Lower leg skin (tissue), 4 donors: ENCODE measurements around the gene SLX4IP. TPM values are rescaled to one million over a fixed set of nuclear protein-coding genes. Genes with fewer than 3 reads are reported as not detected.

Source experiments
- DNase-seq, 2 donors: peaks; one replicate each; pipeline ENCODE4 v3.0.0-alpha.2; 2019; ENCODE audit warnings: low spot score in 2 of 2
- H3K4me3 ChIP-seq: fragments of 200-600 bp; sonication (generic); 2 replicates; pipeline ENCODE4 v1.5.1; 2017; ENCODE audit warnings: mild to moderate bottlenecking, low read depth; ENCODE audit not compliant: poor library complexity, severe bottlenecking
- POLR2A ChIP-seq, 2 donors: fragments of 450-650 bp; IDR thresholded peaks; one replicate each; pipeline ENCODE4 v1.6.1; 2016 to 2017; ENCODE audit warnings: antibody characterized with exemption in 2 of 2, mild to moderate bottlenecking in 1 of 2, moderate library complexity in 1 of 2
- WGBS, 2 donors: methylation state at CpG; one replicate each; pipeline ENCODE4 v1.1.5; 2018; 5-methylcytosine and 5-hydroxymethylcytosine counted together
- intact Hi-C: fragments of 100-400 bp; cut with DNase I; formaldehyde crosslinking; loops from one replicate; pipeline ENCODE4 v1.15.0; 2023; ENCODE audit warnings: low total_unique reads
- total RNA-seq, 4 donors: library from RNA; depleted of rRNA; stranded (reverse); fragments of >200 nt; gene quantifications; one replicate each; pipeline ENCODE4 v1.1.0, GENCODE V29; 2016
- TF ChIP-seq, protein P1 (sequence below), 3 donors: fragments of 450-650 bp; IDR thresholded peaks; one replicate each; pipeline ENCODE4 v1.5.1; 2016; ENCODE audit warnings: antibody characterized with exemption in 3 of 3, mild to moderate bottlenecking in 3 of 3, moderate library complexity in 2 of 3

SLX4IP gene
- total RNA-seq, 4 donors from 2014 or later: 3.0 to 4.0 (median 3.7) TPM

DNA sequence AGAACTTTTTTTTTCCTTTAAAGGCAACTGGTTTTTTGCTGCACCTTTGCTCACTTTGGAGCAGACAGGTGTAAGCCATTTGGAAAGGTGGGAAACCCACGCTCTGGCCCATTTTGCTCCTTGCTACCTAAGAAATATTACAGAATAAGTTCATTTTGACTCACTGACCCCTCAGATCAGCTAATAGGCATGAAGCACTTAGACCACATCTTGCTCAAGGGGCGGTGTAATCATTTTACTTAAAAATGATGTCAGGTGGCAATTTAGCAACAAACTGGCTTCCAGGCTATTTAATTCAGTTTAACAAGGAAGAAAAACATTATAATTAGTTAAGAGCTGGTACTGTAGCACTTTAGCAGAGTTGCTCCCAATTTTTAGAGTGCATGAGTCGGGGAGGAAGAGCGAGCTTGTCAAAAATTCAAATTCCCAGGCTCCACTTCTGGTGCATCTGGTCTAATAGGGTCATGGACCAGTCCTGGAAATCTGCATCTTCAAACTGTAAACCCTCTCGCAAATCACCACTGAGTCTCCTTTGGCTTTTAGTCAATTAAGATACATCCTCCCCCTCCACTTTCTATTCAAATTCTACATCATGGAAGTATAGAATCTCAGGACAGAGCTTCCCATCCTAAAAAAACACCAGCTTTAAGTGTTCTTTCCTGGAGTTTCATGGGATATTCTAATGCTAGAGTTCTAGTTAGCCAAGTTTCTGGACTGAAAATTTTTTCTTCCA lies 200.5 kb downstream of the SLX4IP start:
- 83 to 84% methylated on average over 5 of the region's 5 CpGs for WGBS, 2 donors
- no peak for DNase-seq
- intact Hi-C loops: no loop called here
- H3K4me3 ChIP-seq: no peak overlapping the region
- TF ChIP-seq POLR2A (IDR thresholded peaks at IDR 0.05): no peak
- TF ChIP-seq, protein P1, sequence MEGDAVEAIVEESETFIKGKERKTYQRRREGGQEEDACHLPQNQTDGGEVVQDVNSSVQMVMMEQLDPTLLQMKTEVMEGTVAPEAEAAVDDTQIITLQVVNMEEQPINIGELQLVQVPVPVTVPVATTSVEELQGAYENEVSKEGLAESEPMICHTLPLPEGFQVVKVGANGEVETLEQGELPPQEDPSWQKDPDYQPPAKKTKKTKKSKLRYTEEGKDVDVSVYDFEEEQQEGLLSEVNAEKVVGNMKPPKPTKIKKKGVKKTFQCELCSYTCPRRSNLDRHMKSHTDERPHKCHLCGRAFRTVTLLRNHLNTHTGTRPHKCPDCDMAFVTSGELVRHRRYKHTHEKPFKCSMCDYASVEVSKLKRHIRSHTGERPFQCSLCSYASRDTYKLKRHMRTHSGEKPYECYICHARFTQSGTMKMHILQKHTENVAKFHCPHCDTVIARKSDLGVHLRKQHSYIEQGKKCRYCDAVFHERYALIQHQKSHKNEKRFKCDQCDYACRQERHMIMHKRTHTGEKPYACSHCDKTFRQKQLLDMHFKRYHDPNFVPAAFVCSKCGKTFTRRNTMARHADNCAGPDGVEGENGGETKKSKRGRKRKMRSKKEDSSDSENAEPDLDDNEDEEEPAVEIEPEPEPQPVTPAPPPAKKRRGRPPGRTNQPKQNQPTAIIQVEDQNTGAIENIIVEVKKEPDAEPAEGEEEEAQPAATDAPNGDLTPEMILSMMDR (IDR thresholded peaks at IDR 0.05): no peak

DNA sequence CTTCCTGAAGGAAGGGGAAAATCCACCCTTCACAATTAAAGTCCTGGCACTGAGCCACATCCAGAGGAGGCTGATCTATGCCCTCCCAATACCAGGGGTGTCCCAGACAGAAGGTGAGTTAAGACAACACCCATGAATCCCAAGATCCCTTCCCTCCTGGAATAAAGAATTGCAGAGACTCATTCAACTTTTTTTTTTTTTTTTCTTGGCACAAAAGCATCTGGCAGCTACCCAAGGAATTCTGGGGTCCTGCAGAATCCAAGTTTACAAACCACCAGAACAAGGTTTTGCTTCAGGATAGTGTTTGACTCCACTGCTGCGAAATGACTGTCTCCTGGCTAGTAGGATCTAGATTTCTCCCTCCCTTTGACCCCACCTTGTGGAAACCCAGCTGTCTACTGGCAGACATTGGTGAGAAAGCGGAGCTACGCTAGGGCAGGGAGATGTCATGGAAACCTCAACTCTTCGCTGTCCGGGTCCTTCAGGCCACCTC lies 201.3 kb downstream of the SLX4IP start:
- H3K4me3 ChIP-seq: no peak overlapping the region
- TF ChIP-seq POLR2A (IDR thresholded peaks at IDR 0.05): no peak
- TF ChIP-seq, protein P1 (IDR thresholded peaks at IDR 0.05): no peak
- WGBS, 2 donors: 35 to 36% methylated on average over 5 of the region's 5 CpGs
- intact Hi-C loops: no loop called here
- no peak for DNase-seq

DNA sequence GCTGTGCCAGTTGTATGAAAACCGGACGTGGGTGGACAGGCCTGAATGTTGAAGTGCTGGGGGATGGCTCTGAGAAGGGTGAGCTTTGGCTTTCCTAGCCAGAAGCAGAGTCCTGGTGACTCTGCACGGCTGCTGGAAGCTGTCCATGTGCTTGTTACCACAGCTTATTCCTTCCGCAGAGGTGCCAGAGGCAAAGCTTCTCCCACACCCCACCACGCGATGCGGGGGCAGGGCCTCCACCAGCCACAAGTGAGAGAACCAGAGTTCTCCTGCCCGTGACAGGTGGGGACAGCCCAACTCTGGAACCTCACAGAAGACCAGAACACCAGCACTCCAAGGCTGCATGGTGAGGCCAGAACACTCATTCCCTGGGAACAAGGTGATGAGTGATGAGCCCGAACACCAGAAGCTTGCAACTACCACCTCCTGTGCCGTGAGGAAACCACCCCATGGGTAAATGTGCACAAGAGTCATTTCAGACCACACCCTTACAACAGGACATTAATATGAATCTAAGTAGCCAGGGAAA lies 202.0 kb downstream of the SLX4IP start:
- H3K4me3 ChIP-seq: no peak overlapping the region
- TF ChIP-seq, protein P1 (IDR thresholded peaks at IDR 0.05): no peak
- TF ChIP-seq POLR2A (IDR thresholded peaks at IDR 0.05): no peak
- 22 to 27% methylated on average over 10 of the region's 10 CpGs for WGBS, 2 donors
- DNase-seq: peak in 1 of 2 donors; percentile 86
- intact Hi-C loops: no loop called here

DNA sequence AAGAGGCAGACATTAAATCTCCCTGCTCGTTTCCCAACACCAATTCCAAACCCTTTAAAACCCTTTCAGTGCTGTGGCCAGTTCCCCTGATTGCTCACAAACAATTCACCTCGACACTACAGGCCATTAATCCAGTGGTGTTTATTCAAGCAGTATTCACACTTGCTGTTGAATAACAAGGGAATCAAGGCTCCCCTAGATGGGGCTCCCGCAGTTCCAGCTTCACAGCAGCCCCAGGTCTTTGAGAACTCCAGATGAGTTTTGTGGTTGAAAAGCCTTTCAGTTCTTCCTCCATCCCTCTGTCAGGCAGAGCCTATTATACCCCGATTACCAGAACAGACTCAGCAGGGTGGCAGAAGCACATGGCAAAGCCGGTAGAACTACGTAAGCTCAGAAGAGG lies 202.5 kb downstream of the SLX4IP start:
- 53 to 59% methylated on average over 6 of the region's 6 CpGs for WGBS, 2 donors
- no peak overlapping the region for H3K4me3 ChIP-seq
- intact Hi-C loops: no loop called here
- DNase-seq: peak in 1 of 2 donors; percentile 69
- TF ChIP-seq POLR2A (IDR thresholded peaks at IDR 0.05): no peak
- TF ChIP-seq, protein P1 (IDR thresholded peaks at IDR 0.05): no peak

DNA sequence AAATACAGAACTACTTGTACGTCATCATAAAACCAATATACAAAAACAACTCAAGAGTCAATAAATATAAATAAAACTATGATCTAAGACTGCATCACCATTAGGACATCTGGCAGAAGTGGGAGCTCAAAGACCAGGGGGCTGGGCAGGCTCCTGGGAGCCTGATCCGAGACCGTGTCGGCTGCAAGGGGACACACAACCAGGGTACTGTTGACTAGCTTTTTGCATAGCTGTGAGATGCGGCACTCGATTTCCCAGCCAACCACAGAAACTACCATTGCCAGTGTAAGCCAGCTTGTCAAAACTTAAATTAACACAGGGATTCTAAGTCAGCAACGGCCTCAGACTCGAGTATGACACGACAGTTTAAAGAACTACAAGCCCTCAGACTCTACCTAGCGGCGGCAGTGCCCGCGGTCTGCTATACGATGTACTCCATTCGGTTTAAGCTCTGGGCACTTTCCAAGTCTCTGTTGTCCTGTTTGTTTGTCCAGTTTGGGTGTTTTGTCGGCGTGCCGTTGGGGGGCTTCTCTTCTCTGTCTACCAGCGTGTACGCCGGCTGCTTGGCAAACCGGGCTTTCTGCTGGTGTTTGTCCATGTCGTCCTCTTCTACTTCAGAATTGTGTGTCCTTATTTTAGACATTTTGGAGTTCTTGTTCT lies 204.1 kb downstream of the SLX4IP start:
- DNase-seq: peak in 1 of 2 donors; percentile 80
- 82 to 84% methylated on average over 23 of the region's 23 CpGs for WGBS, 2 donors
- TF ChIP-seq, protein P1 (IDR thresholded peaks at IDR 0.05): no peak
- TF ChIP-seq POLR2A (IDR thresholded peaks at IDR 0.05): no peak
- intact Hi-C loops: no loop called here
- H3K4me3 ChIP-seq: no peak overlapping the region
